CD8-positive, alpha-beta memory T cell (primary cell): Measurements from ENCODE around the gene GNA14. TPM values are rescaled to one million over a fixed set of nuclear protein-coding genes. Genes with fewer than 3 reads are reported as not detected.
"Not testable (repeated sequence)": the region's sequence is repeated elsewhere in the genome, so short reads cannot be mapped to it uniquely, and the experiment has no call there.

Experiments used
- CTCF ChIA-PET: fragments of 350-600 bp; sonication (Branson Sonifier 250); formaldehyde crosslinking; loops from one replicate; lab custom pipeline; 2021; ENCODE audit warnings: antibody characterized with exemption; lab: Charles Lee
- POLR2A ChIA-PET: fragments of 350-600 bp; sonication (Branson Sonifier 250); formaldehyde crosslinking; loops from one replicate; lab custom pipeline; 2021; ENCODE audit warnings: antibody characterized with exemption; lab: Charles Lee
- DNase-seq, 5 donors: peaks; one replicate each; pipeline versions ENCODE4 v3.0.0 to v3.0.0-alpha.2; 2020 to 2022; ENCODE audit warnings: mixed read lengths in 1 of 5
- H3K27ac ChIP-seq: one replicate; pipeline ENCODE4 v1.7.0; 2013; ENCODE audit warnings: low read depth, mild to moderate bottlenecking, low read length, moderate library complexity
- H3K27me3 ChIP-seq: 2 replicates; pipeline ENCODE4 v1.7.0; 2013; ENCODE audit warnings: low read length, mild to moderate bottlenecking; ENCODE audit not compliant: insufficient read depth, poor library complexity, severe bottlenecking
- H3K36me3 ChIP-seq: 2 replicates; pipeline ENCODE4 v1.7.0; 2013; ENCODE audit warnings: mild to moderate bottlenecking, low read length, moderate library complexity; ENCODE audit not compliant: insufficient read depth
- H3K4me1 ChIP-seq: 2 replicates; pipeline ENCODE4 v1.7.0; 2013; ENCODE audit warnings: mild to moderate bottlenecking, low read length, moderate library complexity; ENCODE audit not compliant: insufficient read depth
- H3K4me3 ChIP-seq: 2 replicates; pipeline ENCODE4 v1.7.0; 2013; ENCODE audit warnings: mild to moderate bottlenecking, low read length
- H3K9me3 ChIP-seq: 2 replicates; pipeline ENCODE4 v1.7.0; 2013; ENCODE audit warnings: mild to moderate bottlenecking, low read length
- H3K27ac Mint-ChIP-seq, 8 donors: one replicate each; pipeline ENCODE4 v1.8.0; 2020 to 2021; ENCODE audit warnings: mixed read lengths in 8 of 8, mild to moderate bottlenecking in 6 of 8, inconsistent platforms in 3 of 8, moderate library complexity in 3 of 8
- H3K27me3 Mint-ChIP-seq, 2 donors: one replicate each; pipeline ENCODE4 v1.8.0; 2020 to 2021; ENCODE audit warnings: mixed read lengths in 2 of 2, mild to moderate bottlenecking in 1 of 2, moderate library complexity in 1 of 2
- H3K36me3 Mint-ChIP-seq, 3 donors: one replicate each; pipeline ENCODE4 v1.8.0; 2020 to 2021; ENCODE audit warnings: mixed read lengths in 3 of 3, inconsistent platforms in 1 of 3, mild to moderate bottlenecking in 1 of 3
- H3K4me1 Mint-ChIP-seq, 3 donors: one replicate each; pipeline ENCODE4 v1.8.0; 2020 to 2021; ENCODE audit warnings: mixed read lengths in 3 of 3, inconsistent platforms in 1 of 3, mild to moderate bottlenecking in 1 of 3
- H3K4me3 Mint-ChIP-seq, 7 donors: one replicate each; pipeline ENCODE4 v1.8.0; 2020 to 2021; ENCODE audit warnings: mixed read lengths in 7 of 7, mild to moderate bottlenecking in 6 of 7, moderate library complexity in 4 of 7, inconsistent platforms in 2 of 7
- H3K9me3 Mint-ChIP-seq, 5 donors: one replicate each; pipeline ENCODE4 v1.8.0; 2020 to 2022; ENCODE audit warnings: mixed read lengths in 5 of 5, mild to moderate bottlenecking in 3 of 5, moderate library complexity in 2 of 5, inconsistent platforms in 1 of 5
- polyA plus RNA-seq: library from polyadenylated mRNA; unstranded; fragments of 300-500 nt; fragmentation: Illumina TruSeq; gene quantifications from one replicate; pipeline ENCODE4 v1.2.3, GENCODE V29; 2021
- total RNA-seq, 2 experiments: library from RNA; stranded (reverse); gene quantifications; one replicate each; pipeline ENCODE4 v1.2.3, GENCODE V29; 2021

GNA14 gene
- total and polyA plus RNA-seq, 3 experiments from 2014 or later = not detected

DNA sequence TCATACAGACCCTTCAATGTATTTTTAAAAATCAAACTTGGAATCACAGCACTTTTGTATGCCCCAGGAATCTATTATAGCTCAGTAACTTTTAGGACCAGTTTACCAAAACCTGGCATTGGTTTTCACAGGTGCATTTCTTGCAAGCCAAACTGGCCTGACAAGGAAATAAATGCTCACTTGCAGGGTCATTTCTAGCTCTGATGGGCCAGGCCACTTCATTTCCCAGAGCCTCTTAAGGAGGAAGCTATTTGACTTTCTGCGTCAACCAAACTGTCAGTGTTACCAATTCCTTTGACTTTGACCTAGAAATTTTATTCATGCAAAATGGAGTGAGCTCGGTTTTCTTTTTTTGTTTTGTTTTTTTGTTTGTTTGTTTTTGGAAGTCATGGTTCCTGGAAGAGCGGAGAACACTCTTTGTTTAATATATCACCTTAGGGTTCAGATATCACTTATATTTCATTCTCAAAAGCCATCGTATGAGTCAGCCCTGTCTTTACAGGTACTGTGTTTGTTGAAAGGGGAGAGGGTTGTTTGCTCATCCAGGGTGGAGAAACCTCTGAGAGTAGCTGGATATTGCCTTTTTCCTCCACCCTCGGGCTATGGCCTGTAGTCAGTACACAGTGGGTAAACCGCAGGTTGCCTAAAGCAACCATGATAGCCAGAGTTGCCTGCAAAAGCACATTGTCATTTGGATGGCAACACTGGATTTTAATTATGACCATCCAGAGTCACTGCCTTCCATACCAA, 58.9 kb downstream of the GNA14 start:
- Histone ChIP-seq H3K9me3 (no peaks in the 10 kb centered on the region), H3K27ac (no peak overlapping the region), H3K27me3 (no peaks in the 10 kb centered on the region), H3K36me3 (no peaks in the 10 kb centered on the region), H3K4me3 (no peak overlapping the region), H3K4me1 (no peaks in the 10 kb centered on the region)
- no peaks in the 10 kb centered on the region for H3K4me1 Mint-ChIP-seq
- ChIA-PET POLR2A (no interaction called here), CTCF (no interaction called here)
- no peaks in the 10 kb centered on the region for H3K36me3 Mint-ChIP-seq
- H3K4me3 Mint-ChIP-seq = no peak overlapping the region
- H3K9me3 Mint-ChIP-seq = no peaks in the 10 kb centered on the region
- H3K27me3 Mint-ChIP-seq = peaks cover 9 to 14% of the 10 kb centered on the region in 2 donors
- H3K27ac Mint-ChIP-seq = no peak overlapping the region
- DNase-seq = no peak

- H3K9me3 ChIP-seq = no peaks in the 10 kb centered on the region
- DNase-seq = no peak
- H3K4me3 Mint-ChIP-seq = no peak overlapping the region
- peaks cover 9 to 14% of the 10 kb centered on the region in 2 donors for H3K27me3 Mint-ChIP-seq
- H3K4me1 ChIP-seq = no peaks in the 10 kb centered on the region
- no peaks in the 10 kb centered on the region for H3K9me3 Mint-ChIP-seq
- H3K4me3 ChIP-seq = no peak overlapping the region
- H3K36me3 ChIP-seq = no peaks in the 10 kb centered on the region
- POLR2A ChIA-PET = no interaction called here
- H3K27ac ChIP-seq = no peak overlapping the region
- no peaks in the 10 kb centered on the region for H3K27me3 ChIP-seq
- CTCF ChIA-PET = no interaction called here
- no peaks in the 10 kb centered on the region for H3K4me1 Mint-ChIP-seq
- H3K36me3 Mint-ChIP-seq = no peaks in the 10 kb centered on the region
- no peak overlapping the region for H3K27ac Mint-ChIP-seq
These were observed 59.7 kb downstream of the GNA14 start for GRCh38 chr9:77588271-77588937.

DNA sequence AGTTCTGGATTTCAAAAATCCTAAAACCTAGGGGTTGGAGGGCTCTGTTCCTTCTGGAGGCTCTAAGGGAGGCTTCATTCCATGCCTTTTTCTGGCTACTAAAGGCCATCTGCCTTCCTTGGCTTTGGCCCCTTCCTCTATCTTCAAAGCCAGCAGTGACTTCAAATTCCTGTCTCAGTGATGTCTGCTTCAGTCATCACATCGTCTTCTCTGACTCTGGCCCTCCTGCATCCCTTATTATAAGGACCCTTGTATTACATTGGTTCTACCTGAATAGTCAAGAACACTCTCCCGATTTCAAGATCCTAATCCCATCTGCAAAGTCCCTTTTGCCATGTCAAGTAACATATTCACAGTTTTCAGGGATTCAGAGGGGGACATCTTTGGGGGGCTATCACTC, 60.3 kb downstream of the GNA14 start:
- H3K27ac ChIP-seq = no peak overlapping the region
- no peak overlapping the region for H3K4me3 Mint-ChIP-seq
- H3K27me3 Mint-ChIP-seq = peaks cover 9 to 14% of the 10 kb centered on the region in 2 donors
- no peaks in the 10 kb centered on the region for H3K27me3 ChIP-seq
- no peaks in the 10 kb centered on the region for H3K9me3 ChIP-seq
- no peaks in the 10 kb centered on the region for H3K36me3 Mint-ChIP-seq
- H3K4me1 Mint-ChIP-seq = no peaks in the 10 kb centered on the region
- CTCF ChIA-PET = no interaction called here
- no peak overlapping the region for H3K4me3 ChIP-seq
- no peak overlapping the region for H3K27ac Mint-ChIP-seq
- H3K36me3 ChIP-seq = no peaks in the 10 kb centered on the region
- POLR2A ChIA-PET = no interaction called here
- no peaks in the 10 kb centered on the region for H3K4me1 ChIP-seq
- no peaks in the 10 kb centered on the region for H3K9me3 Mint-ChIP-seq
- no peak for DNase-seq

GRCh38 chr9:77587042-77587441, 61.1 kb downstream of the GNA14 start:
- POLR2A ChIA-PET = no interaction called here
- H3K9me3 Mint-ChIP-seq = no peaks in the 10 kb centered on the region
- H3K27ac Mint-ChIP-seq = no peak overlapping the region
- no peak for DNase-seq
- CTCF ChIA-PET = no interaction called here
- no peaks in the 10 kb centered on the region for H3K27me3 ChIP-seq
- no peak overlapping the region for H3K27ac ChIP-seq
- no peaks in the 10 kb centered on the region for H3K4me1 Mint-ChIP-seq
- H3K36me3 ChIP-seq = no peaks in the 10 kb centered on the region
- peaks cover 9 to 11% of the 10 kb centered on the region in 2 donors for H3K27me3 Mint-ChIP-seq
- H3K36me3 Mint-ChIP-seq = no peaks in the 10 kb centered on the region
- no peaks in the 10 kb centered on the region for H3K9me3 ChIP-seq
- no peaks in the 10 kb centered on the region for H3K4me1 ChIP-seq
- no peak overlapping the region for H3K4me3 ChIP-seq
- no peak overlapping the region for H3K4me3 Mint-ChIP-seq

- POLR2A ChIA-PET = no interaction called here
- DNase-seq = no peak
- Histone ChIP-seq H3K27me3 (no peaks in the 10 kb centered on the region), H3K4me3 (no peak overlapping the region), H3K9me3 (no peaks in the 10 kb centered on the region), H3K27ac (no peak overlapping the region), H3K4me1 (no peaks in the 10 kb centered on the region), H3K36me3 (no peaks in the 10 kb centered on the region)
- no peaks in the 10 kb centered on the region for H3K4me1 Mint-ChIP-seq
- no peaks in the 10 kb centered on the region for H3K36me3 Mint-ChIP-seq
- no peaks in the 10 kb centered on the region for H3K9me3 Mint-ChIP-seq
- CTCF ChIA-PET = no interaction called here
- no peak overlapping the region for H3K4me3 Mint-ChIP-seq
- peaks cover 9% of the 10 kb centered on the region in 2 donors for H3K27me3 Mint-ChIP-seq
- no peak overlapping the region for H3K27ac Mint-ChIP-seq
These were observed 61.5 kb downstream of the GNA14 start for GRCh38 chr9:77586591-77586990.

DNA sequence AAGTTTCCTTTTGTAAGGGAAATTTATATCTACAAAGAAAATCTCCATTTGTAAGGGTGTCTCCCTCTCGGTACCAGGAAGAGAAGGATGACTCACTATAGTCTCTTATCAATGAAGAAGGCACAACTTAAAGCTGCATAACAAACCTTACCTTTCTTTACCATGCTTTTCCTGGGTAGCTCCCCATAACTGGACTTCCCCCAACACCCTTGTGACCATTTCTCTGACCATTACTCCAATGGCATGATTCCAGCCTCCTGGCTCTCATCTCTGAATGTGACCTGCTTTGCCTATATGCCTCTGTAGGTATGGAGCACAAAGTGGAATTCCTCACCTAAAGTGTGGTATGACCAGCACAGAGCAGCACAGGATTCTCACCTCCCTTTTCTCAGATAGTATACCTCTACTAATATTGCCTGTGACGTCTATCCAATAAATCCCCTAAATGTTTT, 62.8 kb downstream of the GNA14 start:
- Mint-ChIP-seq H3K27me3 (peaks cover 2 to 9% of the 10 kb centered on the region in 2 donors), H3K4me1 (no peaks in the 10 kb centered on the region), H3K4me3 (no peak overlapping the region), H3K9me3 (no peaks in the 10 kb centered on the region), H3K27ac (no peak overlapping the region), H3K36me3 (no peaks in the 10 kb centered on the region)
- CTCF ChIA-PET = no interaction called here
- no peaks in the 10 kb centered on the region for H3K36me3 ChIP-seq
- no peaks in the 10 kb centered on the region for H3K4me1 ChIP-seq
- no peaks in the 10 kb centered on the region for H3K27me3 ChIP-seq
- DNase-seq = no peak
- no peak overlapping the region for H3K4me3 ChIP-seq
- POLR2A ChIA-PET = no interaction called here
- no peaks in the 10 kb centered on the region for H3K9me3 ChIP-seq
- H3K27ac ChIP-seq = no peak overlapping the region

- H3K4me1 ChIP-seq, H3K9me3 Mint-ChIP-seq, H3K36me3 ChIP-seq, H3K4me3 ChIP-seq, H3K27me3 ChIP-seq, H3K27me3 Mint-ChIP-seq, POLR2A ChIA-PET, H3K27ac Mint-ChIP-seq, H3K9me3 ChIP-seq, H3K4me1 Mint-ChIP-seq, DNase-seq, H3K4me3 Mint-ChIP-seq, H3K36me3 Mint-ChIP-seq, CTCF ChIA-PET, H3K27ac ChIP-seq: not testable (repeated sequence)
These were observed 63.2 kb downstream of the GNA14 start for GRCh38 chr9:77584927-77585326.

GRCh38 chr9:77582961-77583576, 65.1 kb downstream of the GNA14 start:
- H3K36me3 ChIP-seq = no peaks in the 10 kb centered on the region
- no peak overlapping the region for H3K4me3 ChIP-seq
- POLR2A ChIA-PET = no interaction called here
- Mint-ChIP-seq H3K9me3 (no peaks in the 10 kb centered on the region), H3K36me3 (no peaks in the 10 kb centered on the region), H3K27ac (no peak overlapping the region), H3K27me3 (peaks cover 0 to 9% of the 10 kb centered on the region in 2 donors), H3K4me1 (no peaks in the 10 kb centered on the region), H3K4me3 (no peak overlapping the region)
- H3K9me3 ChIP-seq = no peaks in the 10 kb centered on the region
- CTCF ChIA-PET = no interaction called here
- no peaks in the 10 kb centered on the region for H3K27me3 ChIP-seq
- DNase-seq = no peak
- no peak overlapping the region for H3K27ac ChIP-seq
- no peaks in the 10 kb centered on the region for H3K4me1 ChIP-seq
